Cardiac septum (tissue), 1 donor: ENCODE results near the gene DST. TPM values are rescaled to one million over a fixed set of nuclear protein-coding genes. Genes with fewer than 3 reads are reported as not detected.

Source experiments
- DNase-seq: peaks from one replicate; pipeline ENCODE4 v3.0.0-alpha.2; 2020; ENCODE audit warnings: low spot score
- intact Hi-C: fragments of 100-400 bp; cut with DNase I; formaldehyde crosslinking; loops from one replicate; pipeline ENCODE4 v1.14.0; 2022
- total RNA-seq: library from RNA; stranded (reverse); fragmentation: NEBNext Ultra II Directional; extraction: Animal tissue kit (Norgen Biotek cat#: 25700); gene quantifications from one replicate; pipeline ENCODE4 v1.2.1, GENCODE V29; 2021
- donor health status: DM: no; HTN: no; CAD: no.

Gene DST
- total RNA-seq, 1 donor from 2014 or later, result 457 TPM

GRCh38 chr6:56638760-56639159 is 3.9 kb downstream of the DST start:
- intact Hi-C loops, result loop anchor here (5.0 kb wide), 1 partner anchor 119 kb away; no protein-coding TSS in a partner anchor
- no peak for DNase-seq

- DNase-seq, result no peak
- intact Hi-C loops, result loop anchor here (2.0 to 5.0 kb wide), 3 partner anchors 61 to 207 kb away; no protein-coding TSS in a partner anchor
These were observed 5.0 kb downstream of the DST start for GRCh38 chr6:56637640-56638039.

DNA sequence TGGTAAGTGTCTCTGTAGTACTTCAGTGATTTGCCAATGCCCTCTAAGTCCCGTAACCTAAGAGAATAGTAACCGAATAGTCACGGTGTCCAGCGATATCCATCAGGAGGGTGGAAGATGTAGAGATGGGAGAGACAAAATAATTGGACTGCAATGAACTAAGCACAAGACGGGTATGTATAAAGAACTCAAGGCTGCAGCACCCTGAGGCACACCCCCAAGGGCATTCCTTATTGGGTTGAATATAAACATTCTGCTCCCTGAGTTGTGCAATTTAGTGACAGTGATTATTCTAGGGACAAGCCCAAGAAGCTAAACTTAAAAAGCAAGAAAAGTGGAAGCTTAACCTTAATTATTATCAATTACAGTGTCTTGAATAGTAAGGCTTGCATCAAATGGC is 14.6 kb downstream of the DST start:
- intact Hi-C loops, result no loop called here
- no peak for DNase-seq

GRCh38 chr6:56625356-56625755 is 17.3 kb downstream of the DST start:
- intact Hi-C loops, result no loop called here

GRCh38 chr6:56624728-56625069 is 18.0 kb downstream of the DST start:
- DNase-seq, result no peak
- intact Hi-C loops, result no loop called here

More at GRCh38 chr6:56625356-56625755, 17.3 kb downstream of the DST start:
- no peak for DNase-seq

GRCh38 chr6:56624046-56624727 is 18.5 kb downstream of the DST start:
- intact Hi-C loops, result no loop called here

DNA sequence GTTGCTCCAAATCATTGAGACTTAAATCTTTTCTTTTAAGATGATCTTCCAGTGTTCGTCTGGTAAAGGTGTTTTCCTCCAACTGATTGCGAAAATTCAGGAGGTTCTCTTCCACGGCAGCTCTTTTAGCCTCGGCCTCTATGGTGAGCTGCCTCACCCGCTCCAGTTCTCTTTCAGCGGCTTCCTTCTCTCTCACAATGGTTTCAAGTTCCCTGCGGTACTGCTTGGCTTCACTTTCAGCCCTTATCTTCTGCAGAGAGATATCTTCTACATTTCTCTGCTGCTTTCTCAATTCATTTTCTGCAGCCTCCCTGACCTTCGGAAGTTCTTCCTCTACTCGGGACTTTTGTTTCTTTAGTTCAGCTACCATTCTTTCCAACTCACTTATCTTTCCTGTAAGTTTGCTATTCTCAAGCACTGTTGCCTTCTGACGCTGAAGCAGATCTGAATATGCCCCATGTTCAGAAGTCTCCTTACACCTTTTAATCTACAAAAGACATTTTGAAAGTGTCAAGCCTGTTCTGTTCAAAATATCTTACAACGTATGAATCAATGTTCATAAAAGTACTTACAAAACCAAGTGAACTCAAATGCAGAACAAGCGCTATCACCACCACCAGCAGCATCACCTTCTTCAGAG is 22.3 kb downstream of the DST start:
- DNase-seq, result no peak
- intact Hi-C loops, result no loop called here

More at GRCh38 chr6:56624046-56624727, 18.5 kb downstream of the DST start:
- no peak for DNase-seq

- intact Hi-C loops, result no loop called here
- DNase-seq, result no peak
These were observed 24.6 kb downstream of the DST start for GRCh38 chr6:56618050-56618449.

GRCh38 chr6:56616967-56617366 is 25.7 kb downstream of the DST start:
- DNase-seq, result no peak
- intact Hi-C loops, result no loop called here

GRCh38 chr6:56613247-56613851 is 29.3 kb downstream of the DST start:
- no peak for DNase-seq
- intact Hi-C loops, result no loop called here

- no peak for DNase-seq
- intact Hi-C loops, result no loop called here
These were observed 34.4 kb downstream of the DST start for GRCh38 chr6:56608332-56608731.

- DNase-seq, result no peak
- intact Hi-C loops, result no loop called here
These were observed 35.5 kb downstream of the DST start for GRCh38 chr6:56607111-56607752.

DNA sequence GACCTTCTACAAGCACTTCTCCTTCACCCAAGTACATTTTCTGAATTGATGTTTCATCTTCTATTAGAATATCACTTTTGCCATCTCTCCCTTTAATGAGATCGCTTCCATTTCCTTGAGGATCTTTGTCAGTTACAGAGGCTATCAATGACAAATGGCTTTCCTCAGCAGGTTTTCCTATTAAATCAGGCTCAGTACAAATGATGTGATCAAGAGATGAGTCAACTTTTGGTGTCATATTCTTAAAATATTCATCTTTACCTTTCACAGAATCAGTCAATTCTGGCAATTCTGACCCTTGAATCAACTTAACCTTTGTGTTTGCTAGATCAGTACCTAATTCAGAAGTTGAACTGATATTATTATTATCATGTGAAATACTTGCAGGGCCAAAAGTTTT is 37.3 kb downstream of the DST start:
- intact Hi-C loops, result no loop called here
- DNase-seq, result no peak

DNA sequence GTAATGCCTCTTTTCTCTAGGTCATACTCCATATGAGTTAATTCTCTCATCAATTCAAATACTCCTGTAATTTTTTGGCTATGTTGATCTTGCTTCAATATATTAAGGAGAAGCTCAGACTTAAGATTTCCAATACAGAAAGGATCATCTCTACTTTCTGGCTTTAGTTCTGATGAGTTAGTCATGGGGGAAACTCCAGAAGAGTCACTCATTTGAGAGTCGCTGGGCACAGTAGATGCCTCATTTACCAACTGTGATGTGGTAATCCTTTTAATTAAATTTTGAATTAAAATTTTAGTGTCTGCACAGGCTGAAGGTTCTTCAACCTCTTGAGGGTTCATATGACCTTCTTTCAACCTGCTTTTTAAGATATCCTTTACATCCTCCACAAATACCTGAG is 38.5 kb downstream of the DST start:
- intact Hi-C loops, result no loop called here
- DNase-seq, result no peak

DNA sequence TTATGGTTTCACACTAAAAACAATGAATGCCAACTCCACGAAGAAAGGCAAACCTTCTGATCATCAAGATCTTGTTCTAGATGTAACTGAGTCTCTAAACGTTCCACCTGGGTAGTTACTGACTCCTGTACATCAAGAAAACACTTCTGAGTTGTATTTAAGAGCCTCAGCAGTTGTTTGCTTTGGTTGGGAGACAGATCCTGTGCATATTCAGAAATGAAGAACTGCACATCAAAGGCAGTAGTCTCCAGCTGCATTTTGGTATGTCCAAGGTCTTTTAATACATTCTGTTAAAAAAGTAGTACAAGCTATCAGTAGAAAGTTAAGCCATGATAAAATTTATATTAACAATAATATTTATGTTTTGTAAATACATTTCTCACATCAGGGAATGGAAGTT is 41.3 kb downstream of the DST start:
- DNase-seq, result no peak
- intact Hi-C loops, result no loop called here

DNA sequence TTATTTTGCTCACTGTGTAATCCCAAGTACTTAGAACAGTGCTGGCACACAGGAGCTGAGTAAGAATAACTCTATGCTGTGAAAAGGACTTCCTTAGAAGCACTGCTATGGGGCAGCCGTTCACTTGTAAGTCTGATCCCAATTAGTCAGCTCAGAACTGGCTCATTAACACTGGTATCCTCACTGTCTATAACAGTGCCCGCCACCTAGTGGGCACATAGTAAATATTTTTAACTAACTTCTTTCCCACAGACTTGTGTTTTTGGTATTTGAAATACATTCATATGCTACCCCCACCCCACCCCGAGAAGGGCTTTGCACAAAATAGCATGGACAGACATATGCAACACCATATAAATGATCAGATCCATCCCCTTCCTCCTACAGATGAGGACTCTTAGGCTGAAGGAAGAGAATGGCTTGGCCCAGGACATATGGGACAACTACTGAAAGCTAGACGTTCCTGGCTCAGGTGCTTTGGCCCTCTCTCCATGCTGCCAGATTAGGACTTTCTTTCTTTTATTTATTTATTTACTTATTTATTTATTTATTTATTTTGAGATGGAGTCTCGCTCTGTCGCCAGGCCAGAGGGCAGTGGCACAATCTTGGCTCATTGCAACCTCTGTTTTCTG is 47.1 kb downstream of the DST start:
- intact Hi-C loops, result loop anchor here (2.0 kb wide), 1 partner anchor 237 kb away; no protein-coding TSS in a partner anchor
- no peak for DNase-seq

DNA sequence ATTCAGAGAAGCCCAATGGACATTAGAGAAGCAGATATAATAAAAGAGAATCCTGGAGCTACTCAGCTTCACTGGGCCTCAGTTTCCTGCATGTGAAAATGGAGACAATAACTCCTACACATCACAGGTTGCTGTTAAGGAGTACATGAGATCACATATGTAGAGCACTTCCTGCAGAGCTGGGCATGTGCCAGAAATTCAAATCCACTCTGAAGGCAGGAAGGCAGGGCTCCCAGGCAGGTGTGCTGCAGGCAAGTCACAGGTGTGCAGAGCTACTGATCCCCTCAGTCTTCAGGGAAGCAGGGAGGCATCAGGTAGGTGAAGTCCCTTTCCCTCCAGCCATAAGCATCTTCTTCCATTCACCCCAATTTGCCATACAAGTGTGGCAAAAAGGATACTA is 48.0 kb downstream of the DST start:
- no peak for DNase-seq
- intact Hi-C loops, result loop anchor here (2.0 kb wide), 1 partner anchor 236 kb away; no protein-coding TSS in a partner anchor

- no peak for DNase-seq
- intact Hi-C loops, result loop anchor here (2.0 kb wide), 1 partner anchor 235 kb away; no protein-coding TSS in a partner anchor
These were observed 48.8 kb downstream of the DST start for GRCh38 chr6:56593801-56594318.

GRCh38 chr6:56582236-56582635 is 60.5 kb downstream of the DST start:
- intact Hi-C loops, result no loop called here
- no peak for DNase-seq
